HG03342 (cell line): ENCODE results near the gene PDE4B.

Source experiments
- ATAC-seq: cut with Tn5 transposase; IDR thresholded peaks from one replicate; pipeline ENCODE4 v1.9.1; 2021; ENCODE audit warnings: mild to moderate bottlenecking, moderate library complexity; ENCODE audit not compliant: unreplicated experiment

PDE4B gene

DNA sequence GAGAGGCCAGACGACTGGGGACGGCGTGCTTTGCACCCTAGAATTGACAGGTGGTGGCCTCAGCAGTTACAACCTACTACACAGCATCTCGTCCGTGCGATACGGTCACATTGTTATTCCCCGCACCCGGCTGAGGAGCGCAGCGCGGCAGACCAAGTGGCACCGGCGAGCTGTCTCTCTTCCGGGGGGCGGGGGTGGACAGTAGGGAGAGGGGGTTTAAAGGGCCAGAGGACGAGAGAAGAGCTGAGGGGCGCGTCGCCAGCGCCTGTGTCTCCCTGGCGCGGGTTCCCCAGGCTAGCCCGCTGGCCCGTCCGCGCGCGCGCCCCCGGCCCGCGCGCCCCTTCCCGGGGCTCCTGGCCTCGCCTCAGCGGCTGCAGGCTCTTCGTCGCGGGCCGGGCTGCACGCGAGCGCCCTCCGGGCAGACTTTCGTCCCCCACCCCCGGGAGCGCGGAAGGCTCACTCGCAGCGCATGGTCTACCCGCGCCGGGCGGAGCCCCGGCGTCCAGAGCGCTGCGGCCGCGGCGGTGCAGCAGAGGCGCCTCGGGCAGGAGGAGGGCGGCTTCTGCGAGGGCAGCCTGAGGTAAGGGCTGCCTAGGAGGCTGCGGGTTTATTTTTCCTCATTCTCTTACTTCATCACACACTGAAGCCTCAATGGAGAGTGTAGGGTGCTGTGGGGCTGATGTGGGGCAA is at the start of gene PDE4B:
TSS of gene PDE4B (plus strand) at position 227 of the 690 bp plus-strand sequence.
- no peak for ATAC-seq

DNA sequence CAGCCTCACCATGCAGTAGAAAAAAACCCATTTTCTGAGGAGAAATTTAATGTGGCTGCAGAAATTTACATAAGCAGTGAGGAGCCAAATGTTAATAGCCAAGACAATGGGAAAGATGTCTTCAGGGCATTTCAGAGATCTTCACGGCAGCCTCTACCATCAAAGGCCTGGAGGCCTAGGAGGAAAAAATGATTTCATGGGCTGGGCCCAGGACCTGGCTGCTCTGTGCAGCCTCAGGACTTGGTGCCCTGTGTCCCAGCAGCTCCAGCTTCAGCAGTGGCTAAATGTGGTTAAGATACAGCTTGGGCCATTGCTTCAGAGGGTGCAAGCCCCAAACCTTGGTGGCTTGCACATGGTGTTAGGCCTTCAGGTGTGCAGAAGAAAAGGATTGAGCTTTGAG is 48.0 kb upstream of the PDE4B start:
- ATAC-seq: no peak

DNA sequence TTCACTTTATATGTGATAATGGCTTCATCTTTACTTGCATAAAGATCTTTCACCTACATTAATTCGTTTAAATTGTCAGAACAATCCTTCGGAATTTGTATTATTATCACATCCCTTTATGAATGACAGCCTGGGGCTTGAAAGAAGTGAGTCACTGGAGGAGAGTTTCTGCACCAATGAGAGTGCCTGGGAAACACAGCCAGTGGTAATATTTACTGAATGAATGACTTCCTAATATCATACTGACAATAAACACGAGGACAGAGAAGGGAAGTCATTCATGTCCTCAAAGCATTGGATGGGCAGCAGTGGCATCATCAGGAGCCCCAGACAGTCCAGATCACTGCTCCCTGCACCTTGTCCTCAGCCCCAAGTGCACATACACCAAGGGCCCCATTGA is 40.7 kb upstream of the PDE4B start:
- ATAC-seq: no peak

DNA sequence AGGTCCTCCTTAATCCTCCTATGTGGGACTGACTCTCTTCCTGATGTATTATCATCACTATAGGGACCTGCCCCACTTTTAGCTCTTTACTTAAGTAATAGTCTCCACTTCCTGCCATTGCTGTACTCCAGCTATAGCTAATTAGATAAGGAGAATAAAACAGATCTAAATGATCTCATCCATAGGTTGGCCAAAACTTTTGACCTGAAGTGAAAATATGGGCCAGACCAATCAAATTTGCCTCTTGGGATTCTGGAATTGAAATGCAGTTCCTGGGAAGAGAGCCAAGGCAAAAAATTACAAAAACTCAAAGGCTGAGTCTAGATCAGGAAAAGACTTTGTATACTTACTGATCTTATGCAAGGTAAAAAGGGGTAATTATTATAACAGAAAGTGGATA is 36.1 kb upstream of the PDE4B start:
- ATAC-seq: no peak

DNA sequence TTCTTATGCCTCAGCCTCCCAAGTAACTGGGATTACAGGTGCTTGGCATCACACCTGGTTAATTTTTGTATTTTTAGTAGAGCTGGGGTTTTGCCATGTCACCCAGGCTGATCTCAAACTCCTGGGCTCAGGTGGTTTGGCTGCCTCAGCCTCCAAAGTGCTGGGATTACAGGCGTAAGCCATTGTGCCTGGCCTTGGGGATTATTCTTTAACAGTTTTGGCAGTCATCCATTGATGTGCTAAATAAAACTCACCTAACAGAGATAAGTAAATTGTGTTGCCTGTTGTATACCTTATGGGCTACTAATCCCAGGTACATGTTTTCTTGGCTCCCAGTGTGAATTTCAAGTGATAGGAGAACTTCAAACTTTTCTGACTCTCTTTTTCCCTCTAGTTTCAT is 35.2 kb upstream of the PDE4B start:
- ATAC-seq: no peak

DNA sequence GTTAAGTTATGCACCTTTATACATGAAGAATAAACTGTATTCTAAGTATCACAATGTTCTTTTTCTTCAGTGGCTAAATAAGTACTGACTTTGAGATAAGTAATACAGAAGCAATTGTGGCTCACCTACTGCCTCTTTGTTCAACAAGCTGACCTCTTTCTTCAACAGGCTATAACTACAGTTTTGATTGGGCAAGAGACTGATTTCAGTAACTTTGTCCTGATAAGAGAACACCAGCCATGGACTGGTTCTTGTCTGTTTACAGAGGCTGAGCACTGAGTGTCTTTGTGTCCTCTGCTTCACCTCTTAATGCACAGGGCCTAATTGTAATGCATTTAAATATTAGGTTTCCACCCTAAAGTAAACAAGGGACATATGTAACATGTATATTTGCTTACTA is 34.6 kb upstream of the PDE4B start:
- ATAC-seq: no peak

DNA sequence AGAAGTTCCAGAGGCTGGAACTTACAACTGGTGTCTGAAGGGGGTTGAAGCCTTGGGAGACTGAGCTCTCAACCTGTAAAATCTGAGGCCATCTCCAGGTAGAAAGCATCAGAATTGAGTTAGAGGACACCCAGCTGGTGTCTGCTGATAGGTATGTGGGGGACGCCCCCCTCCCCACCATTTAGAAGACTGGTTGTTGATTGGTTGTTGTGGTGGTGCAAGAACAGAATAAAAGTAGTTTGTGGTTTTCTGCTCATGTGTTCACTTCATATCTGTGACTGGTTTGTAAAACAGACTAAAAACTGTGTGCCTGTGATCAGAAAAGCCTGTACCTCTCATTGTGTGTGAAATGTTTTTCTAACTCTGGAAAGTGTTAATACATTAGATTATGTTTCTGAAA is 33.2 kb upstream of the PDE4B start:
- no peak for ATAC-seq

DNA sequence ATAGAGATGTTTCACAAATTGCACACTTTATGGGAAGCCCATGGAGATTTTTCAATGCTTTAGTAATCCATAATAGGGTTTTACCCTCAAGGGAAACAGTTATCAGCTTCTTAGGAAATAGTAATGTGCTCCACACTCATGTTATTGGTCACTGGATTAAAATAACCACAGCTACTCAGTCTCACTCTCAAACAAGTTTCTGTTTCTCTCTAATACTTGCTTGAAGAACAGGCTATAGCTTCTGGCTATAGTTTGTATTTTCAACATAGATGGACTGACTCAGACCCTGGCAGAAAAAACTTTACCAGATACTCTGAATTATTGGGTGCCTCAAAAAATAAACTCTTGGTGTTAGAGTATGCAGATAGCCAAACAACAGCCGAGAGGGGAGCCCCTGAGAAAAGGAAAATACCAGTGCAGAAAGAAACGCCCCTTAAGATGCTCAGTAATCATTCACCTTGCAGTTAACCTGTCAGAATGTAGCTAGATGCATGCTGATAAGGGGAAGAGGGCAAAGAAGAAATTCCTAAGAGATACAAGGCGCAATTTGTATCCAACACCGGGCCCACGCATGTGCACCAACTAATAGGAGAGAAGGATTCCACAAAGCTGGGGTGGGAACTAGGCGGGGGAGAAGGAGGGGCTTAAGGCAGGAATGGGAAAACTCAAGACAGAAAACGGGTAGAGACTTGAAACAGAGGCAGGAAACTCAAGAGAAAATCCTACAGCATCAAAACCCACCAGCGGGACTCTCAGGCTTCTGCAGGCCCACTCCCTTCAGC is 30.4 kb upstream of the PDE4B start:
- peak; percentile 53 for ATAC-seq

DNA sequence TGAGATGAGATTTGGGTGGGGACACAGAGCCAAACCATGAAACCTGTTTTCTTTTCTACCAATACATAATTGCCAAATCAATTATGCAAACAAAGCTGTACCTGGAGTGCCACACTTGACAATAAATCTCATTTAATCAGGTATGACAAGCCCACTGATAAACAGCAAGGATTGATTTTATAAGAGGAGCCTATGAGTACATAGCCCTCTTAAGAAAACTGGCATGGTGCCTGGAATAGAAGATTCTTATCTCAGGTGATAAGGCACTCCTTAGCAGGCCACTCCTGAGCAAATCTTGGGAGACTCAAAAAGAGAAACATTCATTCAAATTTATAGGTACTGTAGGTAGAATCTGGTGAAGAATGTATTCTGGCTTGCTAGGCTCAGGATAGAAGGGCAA is 28.6 kb upstream of the PDE4B start:
- ATAC-seq: no peak

DNA sequence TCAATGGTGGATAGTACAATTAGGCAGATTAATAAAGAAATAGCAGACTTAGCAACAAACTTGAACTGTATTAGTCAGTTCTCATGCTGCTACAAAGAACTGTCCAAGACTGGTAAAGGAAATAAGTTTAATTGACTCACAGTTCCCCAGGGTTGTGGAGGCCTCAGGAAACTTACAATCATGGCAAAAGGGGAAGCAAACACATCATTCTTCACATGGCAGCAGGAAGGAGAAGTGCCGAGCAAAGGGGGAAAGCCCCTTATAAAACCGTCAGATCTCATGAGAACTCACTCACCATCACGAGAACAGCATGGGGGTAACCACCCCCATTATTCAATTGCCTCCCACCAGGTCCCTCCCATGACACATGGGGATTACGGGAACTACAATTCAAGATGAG is 27.1 kb upstream of the PDE4B start:
- no peak for ATAC-seq

DNA sequence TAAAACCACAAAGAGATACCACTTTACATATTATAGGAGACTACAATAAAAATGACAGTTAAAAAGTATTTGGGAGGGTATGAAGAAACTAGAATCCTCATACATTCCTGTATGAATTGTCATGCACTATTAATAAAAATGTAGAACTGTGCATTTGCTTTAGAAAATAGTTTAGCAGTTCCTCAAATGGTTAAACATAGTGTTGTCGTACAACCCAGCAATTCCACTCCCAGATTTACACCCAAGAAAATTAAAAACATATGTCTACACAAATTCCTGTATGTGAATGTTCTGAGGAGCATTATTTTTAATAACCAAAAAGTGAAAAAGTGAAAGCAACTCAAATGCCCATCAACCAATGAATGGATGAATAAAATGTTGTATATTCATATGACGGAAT is 23.1 kb upstream of the PDE4B start:
- ATAC-seq: no peak

DNA sequence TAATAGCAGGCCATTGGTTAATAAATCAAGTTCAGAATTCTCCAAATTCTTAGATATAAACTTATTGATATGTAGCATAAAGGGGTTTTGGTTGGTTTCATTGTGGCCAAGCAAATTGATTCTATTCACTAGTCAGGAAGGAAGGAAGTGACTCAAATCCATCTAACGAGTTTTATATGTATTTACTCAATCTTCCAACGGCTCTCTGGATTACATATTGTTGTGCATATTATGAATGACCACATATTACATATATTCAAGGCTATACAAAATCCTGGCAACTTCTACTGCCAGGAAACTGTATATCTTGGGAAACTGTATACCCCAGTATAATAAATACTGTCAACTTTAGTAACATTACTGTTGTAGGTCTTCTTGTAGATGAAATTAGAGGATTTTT is 20.1 kb upstream of the PDE4B start:
- no peak for ATAC-seq

DNA sequence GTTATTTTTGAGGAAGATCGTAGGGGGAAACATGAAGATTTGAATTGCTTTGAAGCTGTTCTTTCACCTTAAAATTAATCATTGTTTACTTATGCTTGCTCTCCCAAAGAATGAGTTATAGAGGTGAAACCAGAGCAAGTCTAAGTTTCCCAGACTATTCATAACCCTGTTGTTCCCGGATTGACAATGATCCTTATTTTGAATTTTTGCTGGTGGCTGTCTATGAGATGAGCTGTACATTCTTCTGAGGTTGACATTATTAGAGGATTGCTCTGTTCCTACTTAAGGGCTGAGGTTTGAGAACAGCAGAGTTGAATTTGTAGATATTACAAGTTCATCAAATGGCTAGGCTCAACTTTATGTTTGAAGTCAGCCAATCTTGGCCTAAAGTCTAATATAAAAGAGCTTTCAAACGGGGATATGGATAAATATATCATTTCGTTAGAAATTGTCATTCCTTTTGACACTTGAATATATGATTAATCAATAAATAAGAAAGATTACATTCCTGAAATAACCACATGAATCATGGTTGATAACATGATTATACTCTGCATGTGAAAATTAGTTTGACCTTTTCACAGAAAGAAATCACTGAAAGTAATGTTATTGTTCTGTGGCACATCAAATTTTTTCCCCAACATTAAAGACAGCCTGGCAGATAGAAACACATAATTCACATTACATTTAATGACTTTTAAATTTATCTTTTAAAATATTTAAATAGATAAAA is 19.1 kb upstream of the PDE4B start:
- ATAC-seq: no peak

DNA sequence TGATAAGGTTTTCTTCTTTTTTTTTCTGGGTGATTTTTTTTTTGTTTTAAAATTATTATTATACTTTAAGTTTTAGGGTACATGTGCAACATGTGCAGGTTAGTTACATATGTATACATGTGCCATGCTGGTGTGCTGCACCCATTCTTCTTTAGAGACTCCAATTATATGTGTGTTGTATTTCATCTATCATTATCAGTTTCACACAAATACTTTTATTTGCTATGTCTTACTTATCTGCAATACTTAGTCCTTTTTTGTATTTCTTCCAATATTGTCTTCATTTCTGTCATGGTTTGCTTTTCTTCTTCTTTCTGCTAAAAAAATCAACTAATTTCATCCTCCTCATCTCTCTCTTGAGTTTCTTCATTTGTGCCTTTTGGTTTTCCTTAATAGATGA is 3.9 kb upstream of the PDE4B start:
- no peak for ATAC-seq

DNA sequence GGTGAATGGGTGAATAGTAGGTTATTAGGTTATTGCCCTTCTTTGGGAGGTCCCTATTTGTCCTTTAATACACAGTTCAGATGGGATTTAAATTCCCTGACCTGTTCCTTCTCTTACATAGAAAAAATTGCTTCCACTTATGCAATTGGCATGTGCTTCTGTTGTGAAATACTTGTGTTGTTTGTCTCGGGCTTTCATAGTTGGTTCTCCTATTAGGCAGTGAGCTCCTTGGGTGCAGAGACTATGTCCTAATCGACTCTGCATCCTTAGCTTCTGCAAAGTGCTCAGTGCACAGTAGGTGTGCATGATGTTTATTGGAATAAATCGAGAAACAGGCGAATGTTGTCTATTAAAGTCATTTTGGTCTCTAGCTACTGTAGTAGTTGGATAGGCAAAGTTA is 1.3 kb upstream of the PDE4B start:
- no peak for ATAC-seq

DNA sequence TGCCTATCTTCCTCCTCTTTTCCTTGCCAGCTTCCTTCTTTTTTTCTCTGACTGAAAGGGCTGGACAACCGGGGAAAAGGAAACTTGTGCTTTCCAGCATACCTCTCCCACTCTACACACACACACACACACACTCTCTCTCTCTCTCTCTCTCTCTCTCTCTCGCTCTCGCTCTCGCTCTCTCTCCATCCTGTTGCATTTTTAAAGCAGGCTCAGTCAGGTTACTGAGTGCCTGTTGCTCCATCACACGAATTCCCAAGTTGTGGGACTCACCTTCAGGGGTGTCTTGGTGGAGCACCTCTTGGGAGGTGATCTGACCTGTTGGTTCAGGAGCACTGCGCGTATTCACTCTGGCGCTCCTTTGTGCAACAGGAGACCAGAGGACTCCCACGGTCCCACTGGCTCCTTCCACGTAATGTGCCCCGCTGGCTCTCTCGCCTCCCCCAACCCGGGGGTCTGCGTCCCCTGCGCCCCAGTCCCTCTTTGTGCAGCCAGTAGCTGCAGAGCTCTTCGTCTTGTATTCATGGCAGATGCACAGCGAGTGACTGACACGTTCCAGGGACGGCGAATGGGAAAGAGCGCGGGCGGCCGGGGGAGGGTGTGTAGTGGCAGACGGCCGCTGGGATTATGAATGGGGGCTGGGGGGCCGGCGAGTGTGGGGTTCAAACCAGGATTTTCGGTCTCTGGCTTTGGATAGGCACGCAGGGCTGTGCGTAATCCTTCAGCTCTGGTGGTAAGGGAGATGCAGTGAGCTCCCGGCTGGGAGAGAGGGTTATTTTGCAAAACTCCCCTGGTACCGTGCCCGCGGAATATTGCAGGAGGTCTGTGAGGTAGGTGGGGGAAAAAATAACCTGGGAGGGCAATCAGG is 660 bp upstream of the PDE4B start:
- ATAC-seq: no peak

DNA sequence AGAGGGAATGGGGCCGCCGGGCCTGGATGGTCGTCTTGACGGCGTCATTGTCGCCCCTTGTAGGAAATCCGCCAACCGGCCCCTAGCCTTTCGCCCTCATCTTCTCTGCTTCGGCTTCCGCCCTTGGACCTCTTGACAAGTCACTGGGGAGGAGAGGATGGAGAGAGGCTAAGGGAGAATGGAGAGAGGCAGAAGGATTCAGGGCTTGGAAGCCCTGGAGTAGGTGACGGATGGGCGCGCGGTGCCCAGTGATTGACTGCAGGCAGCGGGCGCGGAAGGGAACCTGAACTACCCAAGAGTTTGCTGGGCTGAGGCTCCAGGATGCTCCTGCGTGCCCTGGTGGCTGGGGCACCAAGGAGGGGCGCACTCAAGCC is 651 bp downstream of the PDE4B start:
- ATAC-seq: no peak

DNA sequence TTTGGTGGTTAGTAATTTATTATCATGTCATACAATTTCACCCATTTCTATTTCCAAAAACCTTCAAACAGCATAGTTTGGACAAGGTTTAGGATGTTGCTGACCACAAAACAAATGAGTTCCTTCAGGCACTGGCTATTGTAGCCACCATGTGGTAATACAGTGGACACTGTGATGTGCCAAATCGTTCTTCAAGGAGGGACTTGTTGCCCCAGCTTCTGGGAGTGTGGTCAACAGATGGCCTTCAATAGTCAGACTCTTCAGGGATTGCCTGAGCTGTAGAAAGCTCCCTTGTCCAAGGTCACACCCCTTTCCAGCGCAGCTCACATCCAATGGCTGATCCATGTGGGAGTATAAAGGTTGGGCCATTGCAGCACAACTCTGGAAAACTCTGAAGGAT is 2.6 kb downstream of the PDE4B start:
- no peak for ATAC-seq

DNA sequence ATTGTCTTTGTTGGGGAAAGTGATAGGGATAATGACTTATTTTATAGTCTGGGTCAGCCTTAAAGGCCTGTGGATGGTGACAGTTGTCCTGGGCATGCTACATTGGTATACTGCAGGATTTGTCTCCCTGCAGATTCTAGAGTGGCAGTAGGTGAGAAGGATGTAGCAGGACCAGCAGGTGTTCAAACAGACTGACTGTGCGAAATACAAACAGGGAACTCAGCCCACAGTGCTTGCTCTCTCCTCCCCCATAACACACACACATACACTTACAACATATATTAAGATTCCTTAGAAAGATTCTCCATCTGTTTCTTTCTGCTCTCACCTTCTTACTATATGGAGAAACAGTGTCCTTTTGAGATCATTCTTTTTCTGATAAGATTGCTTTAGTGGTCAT is 6.9 kb downstream of the PDE4B start:
- no peak for ATAC-seq

DNA sequence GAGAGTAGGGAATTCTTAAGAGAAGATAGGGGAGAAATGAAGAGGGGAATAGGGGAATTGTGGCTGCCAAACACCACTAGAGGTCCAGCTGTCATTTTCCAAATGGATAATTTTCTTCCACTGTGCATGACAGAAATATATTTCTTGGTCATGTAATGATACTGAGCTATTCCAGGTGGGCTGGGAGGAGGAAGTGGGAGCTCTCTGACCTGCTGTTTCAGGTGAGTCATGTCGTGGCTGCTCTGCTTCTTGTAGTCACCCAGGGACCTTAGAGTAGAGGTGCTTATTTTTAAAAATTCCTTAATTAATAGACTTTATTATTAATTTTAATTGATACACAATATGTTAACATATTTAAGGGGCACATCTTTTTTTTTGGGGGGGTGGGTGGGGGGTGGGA is 11.9 kb downstream of the PDE4B start:
- no peak for ATAC-seq

DNA sequence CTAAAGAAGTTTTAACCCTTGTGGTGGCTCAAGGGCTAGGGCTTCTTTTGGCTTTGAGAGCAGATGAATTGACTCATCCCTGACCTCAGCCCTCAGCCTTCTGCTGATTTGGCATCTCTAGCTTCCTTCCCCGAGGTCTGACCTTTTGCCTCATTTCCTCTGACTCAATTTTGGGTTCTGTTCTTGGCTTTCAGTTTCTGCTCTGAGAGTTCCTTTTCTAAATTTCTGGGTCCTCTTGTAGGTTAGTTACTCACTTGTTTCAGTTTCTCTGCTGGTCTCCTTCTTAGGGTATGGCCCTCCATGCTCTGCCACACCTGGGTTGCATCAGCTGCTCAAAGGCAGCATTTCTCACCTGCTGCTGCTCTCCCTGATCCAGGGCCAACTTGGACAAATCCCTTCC is 19.4 kb downstream of the PDE4B start:
- peak; percentile 99 for ATAC-seq
